Large intestine (tissue), 3 donors: Measurements from ENCODE around the gene PHF19. TPM values are rescaled to one million over a fixed set of nuclear protein-coding genes. Genes with fewer than 3 reads are reported as not detected.

ENCODE experiments used
- DNase-seq, 2 donors: peaks; one replicate each; pipeline versions ENCODE4 v3.0.0 to v3.0.0-alpha.2; 2013
- H3K27ac ChIP-seq: one replicate; pipeline ENCODE4 v1.5.1; 2013; ENCODE audit warnings: low read length
- H3K27me3 ChIP-seq: 2 replicates; pipeline ENCODE4 v1.6.1; 2013; ENCODE audit warnings: low read length; ENCODE audit not compliant: control insufficient read depth, insufficient read depth
- H3K36me3 ChIP-seq: 2 replicates; pipeline ENCODE4 v1.6.1; 2013; ENCODE audit warnings: low read length; ENCODE audit not compliant: control insufficient read depth, insufficient read depth
- H3K4me1 ChIP-seq: one replicate; pipeline ENCODE4 v1.6.1; 2013; ENCODE audit warnings: low read length; ENCODE audit not compliant: control insufficient read depth, insufficient read depth
- H3K4me3 ChIP-seq: one replicate; pipeline ENCODE4 v1.5.1; 2013; ENCODE audit warnings: low read length
- H3K9me3 ChIP-seq: one replicate; pipeline ENCODE4 v1.6.1; 2013; ENCODE audit warnings: mild to moderate bottlenecking, low read depth, low read length, moderate library complexity; ENCODE audit not compliant: control insufficient read depth
- WGBS: methylation state at CpG from one replicate; pipeline ENCODE4 v1.1.5; 2013; ENCODE audit warnings: low lambda C conversion rate; ENCODE audit not compliant: insufficient coverage; 5-methylcytosine and 5-hydroxymethylcytosine counted together
- polyA plus RNA-seq: library from polyadenylated mRNA; unstranded; fragments of 120-200 nt; gene quantifications from one replicate; pipeline ENCODE4 v1.2.1, GENCODE V29; 2013

The PHF19 gene
- polyA plus RNA-seq, 1 donor = 40.2 TPM

GRCh38 chr9:120913647-120914264, 36.8 kb upstream of the PHF19 start:
- Histone ChIP-seq H3K36me3 (peaks cover 4% of the 10 kb centered on the region), H3K9me3 (no peaks in the 10 kb centered on the region), H3K4me3 (no peak overlapping the region), H3K27me3 (no peaks in the 10 kb centered on the region), H3K4me1 (no peaks in the 10 kb centered on the region), H3K27ac (no peak overlapping the region)
- DNase-seq = no peak
- WGBS = no CpG with 5 or more reads among the region's 4 CpGs

- no peaks in the 10 kb centered on the region for H3K27me3 ChIP-seq
- H3K36me3 ChIP-seq = peaks cover 4% of the 10 kb centered on the region
- no peak overlapping the region for H3K27ac ChIP-seq
- no peaks in the 10 kb centered on the region for H3K4me1 ChIP-seq
- H3K4me3 ChIP-seq = no peak overlapping the region
- H3K9me3 ChIP-seq = no peaks in the 10 kb centered on the region
- WGBS = no CpG with 5 or more reads among the region's 13 CpGs
- DNase-seq = no peak
Observed at GRCh38 chr9:120912958-120913646, 36.1 kb upstream of the PHF19 start.

- no peak overlapping the region for H3K4me3 ChIP-seq
- 60% methylated on average over 1 of the region's 9 CpGs for WGBS
- no peaks in the 10 kb centered on the region for H3K9me3 ChIP-seq
- no peaks in the 10 kb centered on the region for H3K4me1 ChIP-seq
- H3K27me3 ChIP-seq = no peaks in the 10 kb centered on the region
- H3K27ac ChIP-seq = no peak overlapping the region
- no peak for DNase-seq
- peaks cover 4% of the 10 kb centered on the region for H3K36me3 ChIP-seq
Observed at GRCh38 chr9:120911295-120911837, 34.4 kb upstream of the PHF19 start.

GRCh38 chr9:120910643-120911042, 33.7 kb upstream of the PHF19 start:
- no CpG with 5 or more reads among the region's 3 CpGs for WGBS
- no peak overlapping the region for H3K27ac ChIP-seq
- H3K4me3 ChIP-seq = no peak overlapping the region
- H3K36me3 ChIP-seq = peaks cover 4% of the 10 kb centered on the region
- H3K27me3 ChIP-seq = no peaks in the 10 kb centered on the region
- no peaks in the 10 kb centered on the region for H3K4me1 ChIP-seq
- no peak for DNase-seq
- H3K9me3 ChIP-seq = no peaks in the 10 kb centered on the region

GRCh38 chr9:120909904-120910303, 32.9 kb upstream of the PHF19 start:
- no peak for DNase-seq
- Histone ChIP-seq H3K27me3 (no peaks in the 10 kb centered on the region), H3K9me3 (no peaks in the 10 kb centered on the region), H3K36me3 (peaks cover 4% of the 10 kb centered on the region), H3K27ac (no peak overlapping the region), H3K4me1 (no peaks in the 10 kb centered on the region), H3K4me3 (no peak overlapping the region)
- no CpG with 5 or more reads among the region's 5 CpGs for WGBS

GRCh38 chr9:120905315-120906164, 28.6 kb upstream of the PHF19 start:
- H3K4me1 ChIP-seq = no peaks in the 10 kb centered on the region
- no peaks in the 10 kb centered on the region for H3K27me3 ChIP-seq
- H3K9me3 ChIP-seq = no peaks in the 10 kb centered on the region
- H3K27ac ChIP-seq = no peak overlapping the region
- no peak overlapping the region for H3K4me3 ChIP-seq
- no CpG with 5 or more reads among the region's 11 CpGs for WGBS
- no peak for DNase-seq
- H3K36me3 ChIP-seq = peaks cover 2% of the 10 kb centered on the region

GRCh38 chr9:120904978-120905301, 28.0 kb upstream of the PHF19 start:
- Histone ChIP-seq H3K27ac (no peak overlapping the region), H3K9me3 (no peaks in the 10 kb centered on the region)

GRCh38 chr9:120904061-120904977, 27.3 kb upstream of the PHF19 start:
- H3K9me3 ChIP-seq = no peaks in the 10 kb centered on the region
- H3K36me3 ChIP-seq = peaks cover 2% of the 10 kb centered on the region
- H3K4me3 ChIP-seq = no peak overlapping the region
- H3K4me1 ChIP-seq = no peaks in the 10 kb centered on the region
- H3K27me3 ChIP-seq = no peaks in the 10 kb centered on the region
- no peak for DNase-seq
- H3K27ac ChIP-seq = no peak overlapping the region
- WGBS = no CpG with 5 or more reads among the region's 16 CpGs

More at GRCh38 chr9:120904978-120905301, 28.0 kb upstream of the PHF19 start:
- no peaks in the 10 kb centered on the region for H3K27me3 ChIP-seq
- no peaks in the 10 kb centered on the region for H3K4me1 ChIP-seq
- no peak overlapping the region for H3K4me3 ChIP-seq
- WGBS = no CpG with 5 or more reads among the region's 11 CpGs
- no peak for DNase-seq
- peaks cover 2% of the 10 kb centered on the region for H3K36me3 ChIP-seq

GRCh38 chr9:120902569-120903535, 25.9 kb upstream of the PHF19 start:
- DNase-seq = no peak
- no peak overlapping the region for H3K4me3 ChIP-seq
- H3K9me3 ChIP-seq = no peaks in the 10 kb centered on the region
- peaks cover 2% of the 10 kb centered on the region for H3K36me3 ChIP-seq
- WGBS = 43% methylated on average over 2 of the region's 14 CpGs
- no peak overlapping the region for H3K27ac ChIP-seq
- H3K27me3 ChIP-seq = no peaks in the 10 kb centered on the region
- H3K4me1 ChIP-seq = no peaks in the 10 kb centered on the region
